GM13976 (cell line): ENCODE results near the gene REPS2.

Source experiments
- DNase-seq: peaks from one replicate; pipeline ENCODE4 v3.0.0; 2012; ENCODE audit warnings: low spot score
- in situ Hi-C: fragments of 300-500 bp; cut with MboI; formaldehyde crosslinking; loops from one replicate; pipeline ENCODE4 v1.12.0; 2022; ENCODE audit warnings: low sequenced_read_pairs, mixed read lengths, inconsistent platforms; ENCODE audit not compliant: unreplicated experiment
- TF ChIP-seq, protein P1 (sequence below): IDR thresholded peaks from 2 replicates; pipeline ENCODE4 v1.5.1; 2012; ENCODE audit warnings: borderline replicate concordance, mild to moderate bottlenecking; ENCODE audit not compliant: insufficient read depth; ENCODE audit errors: extremely low read depth, missing control alignments, control extremely low read depth

REPS2 gene

DNA sequence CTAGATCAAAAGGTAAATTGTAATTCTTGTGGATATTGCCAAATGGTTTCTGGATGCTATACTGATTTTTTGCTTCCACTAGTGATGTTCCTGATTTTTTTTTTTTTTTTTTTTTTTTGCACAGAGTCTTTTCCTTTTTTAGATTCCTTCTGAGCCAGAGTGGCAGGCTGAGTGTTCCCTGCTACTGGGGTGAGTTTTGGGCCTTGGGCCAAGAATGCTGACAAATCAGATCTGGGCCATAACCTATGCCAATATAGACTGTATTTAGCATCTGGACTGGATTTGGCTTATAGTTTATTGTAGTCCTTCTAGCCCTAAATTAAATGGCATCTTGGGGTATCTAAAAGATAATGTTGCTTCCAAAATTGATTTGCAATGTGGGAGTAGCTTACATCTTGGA lies 52.8 kb downstream of the REPS2 start:
- TF ChIP-seq, protein P1, sequence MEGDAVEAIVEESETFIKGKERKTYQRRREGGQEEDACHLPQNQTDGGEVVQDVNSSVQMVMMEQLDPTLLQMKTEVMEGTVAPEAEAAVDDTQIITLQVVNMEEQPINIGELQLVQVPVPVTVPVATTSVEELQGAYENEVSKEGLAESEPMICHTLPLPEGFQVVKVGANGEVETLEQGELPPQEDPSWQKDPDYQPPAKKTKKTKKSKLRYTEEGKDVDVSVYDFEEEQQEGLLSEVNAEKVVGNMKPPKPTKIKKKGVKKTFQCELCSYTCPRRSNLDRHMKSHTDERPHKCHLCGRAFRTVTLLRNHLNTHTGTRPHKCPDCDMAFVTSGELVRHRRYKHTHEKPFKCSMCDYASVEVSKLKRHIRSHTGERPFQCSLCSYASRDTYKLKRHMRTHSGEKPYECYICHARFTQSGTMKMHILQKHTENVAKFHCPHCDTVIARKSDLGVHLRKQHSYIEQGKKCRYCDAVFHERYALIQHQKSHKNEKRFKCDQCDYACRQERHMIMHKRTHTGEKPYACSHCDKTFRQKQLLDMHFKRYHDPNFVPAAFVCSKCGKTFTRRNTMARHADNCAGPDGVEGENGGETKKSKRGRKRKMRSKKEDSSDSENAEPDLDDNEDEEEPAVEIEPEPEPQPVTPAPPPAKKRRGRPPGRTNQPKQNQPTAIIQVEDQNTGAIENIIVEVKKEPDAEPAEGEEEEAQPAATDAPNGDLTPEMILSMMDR = no peak
- in situ Hi-C loops = no loop called here
- no peak for DNase-seq

DNA sequence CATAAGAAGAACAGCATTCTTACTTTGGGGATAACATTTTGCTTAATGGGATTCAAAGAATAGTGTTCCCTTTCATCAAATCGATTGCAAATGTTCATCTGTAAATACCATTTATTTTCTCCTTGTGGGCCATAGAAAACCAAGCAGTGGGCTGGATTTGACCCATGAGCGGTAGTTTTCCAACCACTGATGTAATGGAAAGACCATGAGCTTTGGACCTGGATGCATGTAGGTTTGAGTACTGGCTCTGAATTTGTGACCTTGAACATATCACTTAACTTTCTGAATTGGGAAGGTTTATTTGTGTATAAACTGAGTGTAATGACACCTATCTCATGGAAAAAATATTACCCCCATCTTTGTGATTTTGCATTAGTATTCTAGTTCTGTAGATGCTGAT lies 54.3 kb downstream of the REPS2 start:
- in situ Hi-C loops = no loop called here
- TF ChIP-seq, protein P1 = no peak
- no peak for DNase-seq

DNA sequence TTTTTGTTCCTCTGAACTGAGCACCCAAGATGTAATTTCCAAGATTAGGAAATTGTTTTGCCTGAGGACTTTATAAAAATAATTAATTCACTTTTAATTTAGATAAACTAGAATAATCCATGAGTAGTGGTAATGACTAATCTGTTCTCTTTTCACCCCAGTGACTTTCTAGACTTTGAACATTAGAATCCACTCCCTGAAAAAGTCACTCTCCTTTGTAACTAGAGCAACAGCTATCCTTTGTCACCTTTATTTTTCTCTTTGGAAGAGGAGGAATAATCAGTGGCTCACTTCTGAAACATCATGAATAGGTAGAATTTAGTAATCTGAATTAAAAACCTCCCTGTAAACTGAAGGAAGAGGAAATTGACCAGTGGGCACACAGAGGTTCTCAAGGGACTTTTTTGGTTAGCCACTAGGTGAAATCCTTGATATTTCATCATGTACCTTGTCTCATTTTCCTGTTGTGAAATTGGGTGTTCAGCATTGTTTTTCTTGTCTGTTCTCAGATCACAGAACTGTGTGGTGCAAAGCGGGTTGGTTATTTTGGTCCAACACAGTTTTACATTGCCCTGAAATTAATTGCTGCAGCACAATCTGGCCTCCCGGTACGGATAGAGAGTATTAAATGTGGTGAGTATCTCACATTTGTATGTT lies 59.4 kb downstream of the REPS2 start:
- DNase-seq = no peak
- TF ChIP-seq, protein P1 = no peak
- in situ Hi-C loops = no loop called here

DNA sequence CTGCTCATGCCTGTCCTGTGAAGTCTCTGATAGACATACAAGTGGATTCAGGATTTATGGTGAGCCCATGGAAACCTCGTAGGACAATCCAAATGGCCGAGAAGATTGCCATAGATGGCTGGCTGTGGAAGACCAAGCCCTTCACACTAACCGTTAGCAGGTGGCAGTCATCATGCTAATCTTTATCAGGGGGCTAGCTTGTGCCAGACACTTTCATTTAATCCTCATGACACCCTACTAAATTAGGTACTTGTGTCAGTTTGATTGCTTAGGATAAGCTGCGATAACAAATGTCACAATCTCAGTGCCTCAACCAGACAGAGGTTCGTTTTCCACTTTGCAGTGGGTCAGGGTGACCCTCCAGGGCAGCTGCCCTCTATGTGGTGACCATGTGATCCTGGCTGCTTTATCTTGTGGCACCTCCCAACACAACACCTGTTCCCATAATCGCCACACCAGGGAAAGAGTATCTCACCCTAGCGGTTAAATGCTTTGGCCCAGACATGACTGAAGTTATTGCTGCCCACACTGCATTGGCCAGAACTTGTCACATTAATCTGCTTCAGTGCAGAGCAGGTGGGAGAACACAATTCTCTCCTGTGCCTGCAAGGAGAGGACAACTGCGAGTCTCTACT lies 60.8 kb downstream of the REPS2 start:
- in situ Hi-C loops = no loop called here
- peak; percentile 21 for DNase-seq
- TF ChIP-seq, protein P1 = no peak

DNA sequence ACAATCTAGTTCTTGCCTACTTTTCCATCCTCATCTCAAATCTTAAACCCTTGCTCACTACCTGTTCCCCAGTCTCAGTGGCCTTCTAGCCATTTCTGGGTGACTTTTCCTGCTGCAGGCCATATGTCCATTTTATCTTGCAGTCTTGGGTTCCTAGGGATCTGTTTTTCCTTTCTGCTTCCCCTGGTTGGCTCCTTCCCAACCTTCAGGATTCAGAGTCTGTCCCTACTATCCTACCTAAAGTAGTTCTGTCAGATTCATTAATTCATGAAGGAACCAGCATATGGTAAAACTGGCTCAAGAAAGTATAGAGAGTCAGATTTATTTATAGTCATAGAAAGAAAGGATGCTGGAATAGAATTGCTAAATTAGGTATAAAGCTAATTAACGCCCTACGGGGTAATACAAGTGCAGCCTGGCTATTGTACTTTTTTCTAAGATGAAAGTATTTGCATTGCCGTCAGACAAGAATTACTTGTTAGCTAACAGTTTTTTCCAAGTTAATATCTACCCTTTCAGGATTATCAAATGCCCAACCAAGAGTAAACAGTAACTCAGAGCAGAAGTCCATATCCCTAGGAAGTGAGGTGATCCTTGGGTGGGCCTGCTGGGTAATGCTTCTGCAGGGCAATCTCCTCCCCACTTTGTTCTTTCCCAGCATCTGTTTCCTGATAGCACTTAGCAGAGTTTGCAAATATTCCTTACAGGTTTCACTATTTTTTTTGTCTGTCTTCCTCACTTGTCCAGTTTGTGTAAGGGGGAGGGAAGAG lies 63.6 kb downstream of the REPS2 start:
- in situ Hi-C loops = no loop called here
- TF ChIP-seq, protein P1 = no peak
- DNase-seq = no peak

DNA sequence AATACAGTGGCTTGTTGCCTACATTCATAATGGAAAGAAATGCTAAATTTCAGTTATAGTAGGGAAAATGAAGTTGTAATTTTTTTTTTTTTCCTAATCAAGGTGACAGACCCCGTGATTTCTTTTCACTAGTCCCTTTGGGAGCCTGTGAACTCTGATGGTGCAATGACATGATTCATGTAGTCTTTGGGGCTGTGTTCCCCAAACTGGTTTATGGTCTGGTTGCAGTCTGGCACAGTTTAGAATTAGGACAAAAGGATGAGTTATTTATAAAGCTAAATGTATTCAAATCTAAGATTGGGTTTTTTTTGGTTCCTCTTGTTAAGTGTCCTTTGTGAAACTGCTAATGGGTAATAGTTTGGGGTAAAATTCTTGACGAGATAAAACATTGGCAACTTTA lies 66.0 kb downstream of the REPS2 start:
- in situ Hi-C loops = no loop called here
- DNase-seq = no peak
- TF ChIP-seq, protein P1 = no peak
